HG02885 (cell line): ENCODE measurements around the gene CLEC16A.

Source experiments
- ATAC-seq: cut with Tn5 transposase; IDR thresholded peaks from one replicate; pipeline ENCODE4 v1.9.1; 2021; ENCODE audit warnings: mild to moderate bottlenecking; ENCODE audit not compliant: unreplicated experiment, poor library complexity

The CLEC16A gene

DNA sequence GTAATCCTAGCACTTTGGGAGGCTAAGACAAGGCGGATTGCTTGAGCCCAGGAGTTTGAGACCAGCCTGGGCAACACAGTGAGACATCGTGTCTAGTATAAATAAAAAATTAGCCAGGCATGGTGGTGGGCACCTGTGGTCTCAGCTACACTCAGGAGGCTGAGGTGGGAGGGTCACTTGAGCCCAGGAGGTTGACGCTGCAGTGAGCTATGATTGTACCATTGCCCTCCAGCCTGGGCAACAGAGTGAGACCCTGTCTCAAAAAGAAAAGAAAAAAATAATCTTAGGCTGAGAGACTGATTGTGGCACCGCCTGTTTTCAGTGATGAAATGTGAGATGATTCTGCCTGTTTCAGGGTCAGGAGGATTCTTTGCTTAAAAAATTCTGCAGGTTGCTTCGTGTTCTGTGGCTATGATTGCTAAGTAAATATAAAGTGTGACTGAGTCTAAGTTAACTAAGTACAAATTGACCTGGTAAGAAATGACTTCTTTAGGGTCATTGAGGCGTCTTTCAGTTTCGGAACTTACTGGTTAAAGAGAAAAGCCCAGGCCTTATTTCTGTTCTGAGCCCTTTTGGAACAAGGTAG lies 183.3 kb downstream of the CLEC16A start:
- no peak for ATAC-seq

DNA sequence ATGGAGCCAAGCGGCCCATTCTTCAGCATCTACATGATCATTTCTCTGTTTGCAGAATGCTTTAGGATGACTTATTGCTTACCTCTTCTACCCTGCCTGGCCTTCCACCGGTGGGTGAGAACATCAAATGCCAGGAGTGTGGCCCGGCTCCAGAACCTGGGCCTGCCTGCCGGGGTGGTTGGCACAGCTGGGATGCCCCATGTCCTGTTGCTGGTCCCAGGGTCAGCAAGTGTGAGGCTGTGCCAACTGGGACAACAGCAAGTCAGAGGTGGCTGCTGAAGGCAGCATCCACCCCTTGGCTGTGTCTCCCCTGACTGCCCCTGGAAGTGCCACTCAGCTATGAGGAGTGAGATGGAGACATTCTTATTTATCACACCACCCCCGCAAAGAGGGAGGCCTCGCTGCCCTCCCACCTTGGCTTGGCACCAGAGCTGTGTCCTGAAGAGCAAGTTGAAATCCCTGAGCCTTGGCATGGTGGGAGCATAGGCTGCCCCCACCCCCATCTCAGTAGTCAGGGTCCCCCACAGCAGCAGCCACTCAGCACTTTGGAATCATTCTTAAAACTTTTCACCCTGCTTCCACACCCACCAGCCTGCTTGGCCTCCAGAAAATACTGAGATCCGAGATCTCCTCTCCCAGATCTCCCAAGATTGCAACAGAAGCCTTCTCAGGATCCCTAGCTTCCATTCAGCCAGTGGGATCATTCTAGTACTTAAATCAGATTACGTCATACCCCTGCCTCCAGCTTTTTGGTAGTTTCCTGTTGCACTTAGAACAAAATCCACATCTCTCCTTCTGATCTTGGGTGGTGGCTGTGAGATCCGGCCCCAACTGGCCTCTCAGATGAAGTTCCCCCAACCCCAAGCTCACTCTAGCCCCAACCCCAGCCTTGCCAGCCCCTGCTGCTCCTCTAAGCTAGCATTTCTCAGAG lies 184.1 kb downstream of the CLEC16A start:
- ATAC-seq = no peak

DNA sequence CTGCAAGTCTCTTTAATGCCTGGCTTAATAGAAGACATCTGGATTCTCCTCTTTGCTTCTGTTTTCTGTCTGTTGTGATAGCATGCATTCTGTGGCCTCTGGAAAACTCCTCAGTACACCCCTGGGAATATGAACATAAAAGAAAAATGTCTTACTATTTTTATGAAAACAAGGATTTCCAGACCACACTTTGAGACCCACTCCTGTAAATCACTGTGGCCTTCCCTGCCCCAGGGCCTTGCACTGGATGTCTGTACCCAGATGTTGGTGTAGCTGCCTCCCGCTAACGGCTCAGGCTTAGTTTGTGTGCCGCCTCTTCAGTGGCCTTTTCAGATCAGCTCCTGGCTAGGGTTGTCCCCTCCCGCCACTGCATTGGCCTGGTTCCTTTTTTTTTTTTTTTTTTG lies 185.0 kb downstream of the CLEC16A start:
- no peak for ATAC-seq

DNA sequence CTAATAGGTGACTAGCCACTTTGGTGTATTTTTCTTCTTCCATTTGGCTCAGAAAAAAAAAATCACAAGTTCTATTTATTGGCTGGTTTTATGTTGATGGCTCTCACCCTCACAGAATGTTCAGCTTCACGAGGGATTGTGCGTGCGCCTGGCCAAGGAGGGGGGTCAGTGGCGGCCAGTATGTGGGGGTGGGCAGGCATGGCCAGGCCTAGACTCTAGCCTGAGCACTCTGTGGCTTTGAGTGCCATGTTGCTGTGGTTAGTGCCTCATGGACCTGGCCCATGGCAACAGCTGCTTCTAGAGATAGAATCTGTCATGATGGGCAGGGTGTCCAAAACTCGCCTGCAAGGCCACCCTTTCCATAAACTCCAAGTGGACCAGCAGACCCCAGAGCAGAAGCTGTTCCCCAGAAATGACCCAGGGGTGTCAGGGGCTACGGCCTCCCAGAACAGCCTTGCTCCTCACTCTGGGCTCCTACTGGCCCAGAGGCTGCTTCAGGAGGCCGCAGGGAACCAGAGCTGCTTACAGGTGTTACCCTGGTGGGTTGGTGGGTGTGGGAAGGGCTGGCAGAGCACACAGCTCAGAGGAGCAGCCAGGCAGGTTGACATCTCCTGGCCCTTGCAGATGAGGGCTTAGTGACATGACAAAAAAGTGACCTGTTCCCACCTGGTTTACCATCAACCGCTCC lies 186.8 kb downstream of the CLEC16A start:
- ATAC-seq = no peak

DNA sequence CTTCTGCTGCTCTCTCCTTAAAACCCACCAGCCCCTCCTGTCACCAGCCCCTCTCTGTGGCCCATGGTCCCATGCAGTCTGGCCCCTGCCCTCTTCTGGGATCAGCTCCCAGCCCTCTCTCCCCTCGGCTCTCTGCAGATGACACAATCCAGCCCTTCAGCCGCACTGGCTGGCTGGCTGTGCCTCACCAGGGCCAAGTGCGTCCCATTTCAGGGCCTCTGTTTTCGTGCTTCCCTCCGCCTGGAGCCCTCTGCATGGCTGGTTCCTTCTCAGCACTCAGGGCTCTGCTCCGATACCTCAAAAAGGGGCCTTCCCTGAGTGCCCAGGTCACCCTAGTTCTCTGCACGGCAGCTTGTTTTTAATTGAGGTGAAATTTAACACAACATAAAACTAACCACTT lies 187.3 kb downstream of the CLEC16A start:
- no peak for ATAC-seq

DNA sequence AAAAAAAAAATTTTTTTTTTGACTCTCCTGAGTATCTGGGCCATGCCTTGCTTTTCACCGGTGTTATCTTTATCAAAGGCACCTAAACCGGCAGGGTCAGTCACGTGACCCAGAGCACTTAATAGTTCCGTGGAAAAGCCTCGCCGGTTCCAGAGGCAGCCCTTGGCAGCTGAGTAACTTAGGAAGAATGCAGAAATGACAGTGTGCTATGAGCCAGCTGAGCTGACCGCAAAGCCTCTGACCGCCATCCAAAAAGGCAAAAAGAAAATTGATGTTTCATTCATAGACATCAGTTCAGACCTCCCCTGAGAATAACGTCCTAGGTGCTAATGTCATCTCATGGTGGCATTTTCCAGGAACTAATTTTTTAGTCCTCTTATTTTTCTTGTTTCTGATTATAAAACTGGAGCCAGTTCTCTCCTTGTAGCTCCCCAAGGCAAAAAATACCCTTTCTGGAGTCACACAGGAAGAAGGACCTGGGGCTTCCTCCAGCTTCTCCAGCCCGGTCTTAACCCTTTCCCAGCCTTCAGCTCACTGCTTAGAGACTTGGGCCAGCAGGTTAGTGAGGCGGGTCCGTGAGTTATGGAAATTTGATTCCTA lies 189.1 kb downstream of the CLEC16A start:
- no peak for ATAC-seq

DNA sequence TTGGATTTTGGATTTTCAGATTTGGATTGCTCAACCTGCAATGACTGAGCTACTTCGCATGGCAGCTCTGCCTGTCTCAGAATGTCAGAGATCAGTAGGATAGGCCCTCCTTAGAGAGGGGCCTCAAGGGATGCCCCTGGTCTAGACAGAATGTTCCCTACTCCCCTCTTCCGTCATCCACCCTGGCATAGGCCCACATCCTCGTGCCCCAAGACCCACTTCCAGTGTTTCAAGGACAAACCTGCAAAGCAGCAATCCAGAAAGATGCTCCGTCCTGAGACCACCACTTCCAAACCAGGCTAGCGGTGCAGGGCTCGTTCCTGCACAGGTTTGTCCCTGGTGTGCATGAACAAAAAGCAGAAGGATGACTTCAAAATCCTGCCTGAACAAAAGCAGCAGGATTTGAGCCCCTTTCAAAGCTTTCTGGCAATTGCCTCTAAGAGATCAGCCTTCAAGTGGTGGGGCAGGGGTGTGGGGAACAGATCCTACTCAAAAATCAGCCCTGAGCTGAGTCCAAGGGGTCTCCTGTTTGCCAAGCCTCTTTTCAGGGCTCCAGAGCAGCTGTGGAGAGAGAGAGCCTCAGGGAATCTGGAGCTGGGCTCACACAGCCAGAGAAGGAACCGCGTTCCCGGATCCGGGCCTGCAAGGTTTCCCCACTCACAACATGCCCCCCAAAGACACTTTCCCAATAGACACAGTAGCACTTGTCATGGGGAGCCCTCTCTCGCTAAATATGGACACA lies 190.5 kb downstream of the CLEC16A start:
- no peak for ATAC-seq

DNA sequence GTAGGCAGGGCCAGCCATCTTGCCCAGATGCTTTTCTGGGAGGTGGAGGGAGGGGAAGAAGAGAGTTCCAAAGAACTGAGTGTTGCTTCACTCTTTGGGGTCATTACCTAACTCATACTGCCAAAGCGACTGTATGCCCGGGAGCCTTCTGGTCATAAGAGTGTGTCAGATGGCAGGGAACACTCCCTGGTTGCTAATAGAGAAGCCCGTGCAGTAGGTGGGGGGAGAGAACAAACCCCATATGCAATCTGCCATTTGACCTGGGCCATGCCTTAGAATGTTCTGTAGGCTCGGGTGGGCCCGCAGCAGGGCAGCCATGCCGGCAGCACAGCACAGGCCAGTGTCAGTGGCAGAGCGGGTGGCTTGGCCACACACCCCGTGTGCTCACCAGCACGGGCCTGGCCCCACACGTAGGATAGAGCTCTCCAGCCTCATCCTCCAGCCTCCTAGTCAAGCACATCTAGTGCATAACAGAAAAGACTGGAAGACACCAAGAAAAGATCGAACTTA lies 191.2 kb downstream of the CLEC16A start:
- no peak for ATAC-seq

DNA sequence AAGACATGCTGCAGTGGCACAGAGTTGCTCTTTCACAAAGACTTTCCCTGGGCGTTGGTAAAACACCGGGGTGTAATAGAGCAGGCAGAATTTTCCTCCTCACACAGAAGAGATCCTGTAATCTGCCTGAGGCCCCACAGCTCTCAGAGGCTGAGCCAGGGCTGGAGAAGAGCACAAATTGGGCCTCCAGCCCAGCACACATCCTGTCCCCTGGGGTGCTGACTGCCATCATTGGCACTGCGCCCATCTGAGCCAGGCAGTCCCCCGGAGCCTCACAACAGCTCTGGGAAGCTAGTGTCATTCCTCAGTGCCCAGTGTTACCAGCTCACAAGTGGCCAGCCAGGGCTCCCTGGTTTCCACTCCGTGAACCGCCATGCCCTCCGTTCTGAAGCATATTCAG lies 192.2 kb downstream of the CLEC16A start:
- ATAC-seq = no peak

DNA sequence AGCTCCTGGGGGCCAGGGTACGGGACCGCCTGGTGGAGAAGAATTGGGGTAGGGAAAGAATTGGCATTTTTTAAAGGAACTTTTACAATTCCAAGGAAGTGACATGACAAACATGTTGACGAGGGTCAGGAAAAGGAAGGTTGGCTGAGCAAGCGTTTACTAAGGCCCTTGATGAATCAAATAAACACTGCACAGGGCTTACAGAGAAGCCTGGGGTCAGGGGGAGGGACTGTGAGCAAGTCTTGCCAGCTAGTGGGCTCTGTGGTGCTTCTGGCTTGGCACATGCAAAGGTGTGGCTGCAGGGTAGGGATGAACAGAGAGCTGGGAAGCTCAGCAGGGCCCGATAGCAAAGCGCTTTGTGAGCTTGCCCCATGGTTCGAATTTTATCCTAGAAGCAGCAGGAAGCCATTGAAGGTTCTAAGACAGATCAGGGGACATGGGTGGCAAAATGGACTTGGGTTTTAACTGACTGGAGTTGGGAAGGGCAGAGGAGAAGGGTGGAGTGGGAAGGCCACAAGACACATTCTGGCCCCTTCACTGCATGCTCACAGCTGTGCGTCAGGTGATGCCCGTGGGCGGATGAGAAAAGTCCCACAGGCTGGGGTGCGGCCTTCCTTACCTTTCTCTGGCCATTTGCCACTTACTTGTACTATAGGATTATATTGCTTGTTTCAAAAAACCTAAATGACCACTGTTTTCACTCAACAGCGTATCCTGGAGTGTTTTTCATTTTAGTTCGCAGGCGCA lies 193.8 kb downstream of the CLEC16A start:
- ATAC-seq = no peak

DNA sequence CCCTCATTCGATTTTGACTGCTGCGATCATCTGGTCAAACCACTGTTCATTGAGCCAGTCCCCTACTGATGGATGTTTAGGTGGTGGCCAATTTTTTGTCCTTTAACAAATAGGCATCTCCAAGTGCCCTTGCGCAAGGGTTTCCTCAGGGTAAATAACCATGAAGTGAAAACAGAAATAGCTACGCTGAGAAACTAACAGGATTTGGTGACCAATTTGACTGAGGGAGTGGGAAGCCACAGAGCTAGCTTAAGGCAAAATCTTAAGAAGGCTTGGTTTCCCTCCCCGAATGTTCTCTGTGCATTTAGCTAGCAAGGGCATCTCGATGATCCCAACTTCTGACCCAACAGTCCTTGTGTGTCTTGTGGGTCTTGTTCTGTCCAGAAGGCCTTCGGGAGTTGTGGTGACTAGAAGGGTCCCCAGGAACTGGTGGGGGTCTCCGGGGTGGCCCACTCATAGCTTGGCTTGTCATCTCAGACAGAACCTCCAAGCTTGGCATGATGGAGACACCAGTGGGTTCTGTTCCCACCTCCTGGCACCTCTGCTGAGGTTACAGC lies 194.5 kb downstream of the CLEC16A start:
- no peak for ATAC-seq

DNA sequence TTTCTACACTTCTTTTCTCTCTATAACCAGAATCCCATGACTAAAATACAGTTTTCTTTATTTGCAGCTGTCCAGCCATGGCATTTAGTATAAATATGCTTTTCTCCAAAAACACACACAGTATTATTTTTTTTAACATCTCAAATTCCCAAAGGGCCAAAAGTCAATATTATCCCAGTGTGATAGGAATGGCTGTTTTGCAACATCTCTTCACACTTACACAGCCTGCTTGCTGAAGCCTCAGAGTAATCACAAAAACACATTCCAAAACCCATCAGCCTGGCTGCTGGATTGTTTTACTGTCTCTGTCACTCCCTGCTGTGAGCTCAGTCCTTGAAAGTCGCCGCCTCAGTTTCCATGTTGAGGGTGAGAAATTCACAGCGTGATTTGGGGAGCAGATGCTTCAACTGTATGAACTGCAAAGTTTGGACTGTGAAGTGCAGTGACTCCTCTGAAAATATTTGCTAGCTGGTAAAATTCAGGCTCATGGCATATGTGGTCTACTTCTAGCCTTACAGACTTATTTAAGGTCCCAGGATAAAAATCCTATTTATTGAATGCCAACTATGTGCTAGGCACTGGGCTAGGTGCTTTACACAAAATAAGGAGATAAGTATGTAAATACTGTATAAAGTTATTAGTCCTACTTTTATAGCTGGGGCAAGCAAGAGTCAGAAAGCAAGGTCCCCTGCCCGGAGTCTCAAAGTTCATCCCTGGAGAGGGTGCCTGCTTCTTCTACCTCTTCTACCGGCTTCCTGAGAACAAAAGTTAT lies 195.1 kb downstream of the CLEC16A start:
- ATAC-seq = no peak

DNA sequence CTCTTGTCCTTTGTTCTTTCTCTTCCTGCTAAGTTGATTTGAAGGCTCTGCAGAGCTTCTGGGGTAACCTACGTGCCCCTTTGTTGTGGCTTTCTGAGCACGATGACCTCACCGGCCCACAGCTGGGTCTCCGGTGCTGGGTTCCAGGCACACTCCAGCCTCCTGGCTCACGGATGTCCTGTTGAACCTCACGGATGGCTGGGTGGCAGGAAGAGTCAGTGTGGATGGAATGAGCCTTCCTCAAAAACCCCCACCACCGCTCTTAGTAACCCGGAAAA lies 195.7 kb downstream of the CLEC16A start:
- no peak for ATAC-seq

DNA sequence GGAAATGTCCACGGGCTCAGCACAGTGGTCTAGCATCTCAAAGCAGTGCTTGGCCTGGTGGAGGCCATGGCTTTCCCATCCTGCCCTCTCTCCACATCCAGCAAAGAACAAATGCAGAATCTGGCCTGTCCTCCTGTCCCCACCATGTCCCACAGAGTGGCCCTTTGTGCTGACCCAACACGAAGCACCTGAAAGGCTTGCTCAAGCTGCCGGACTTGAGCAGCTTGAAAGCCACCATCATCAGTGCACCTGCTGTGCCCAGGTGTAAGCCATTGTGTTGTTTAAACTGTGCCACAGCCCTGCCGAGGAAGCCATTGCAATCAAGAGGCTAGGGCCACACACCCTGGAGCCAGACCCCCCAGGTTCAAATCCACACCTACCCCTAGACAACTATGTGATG lies 196.1 kb downstream of the CLEC16A start:
- ATAC-seq = no peak

DNA sequence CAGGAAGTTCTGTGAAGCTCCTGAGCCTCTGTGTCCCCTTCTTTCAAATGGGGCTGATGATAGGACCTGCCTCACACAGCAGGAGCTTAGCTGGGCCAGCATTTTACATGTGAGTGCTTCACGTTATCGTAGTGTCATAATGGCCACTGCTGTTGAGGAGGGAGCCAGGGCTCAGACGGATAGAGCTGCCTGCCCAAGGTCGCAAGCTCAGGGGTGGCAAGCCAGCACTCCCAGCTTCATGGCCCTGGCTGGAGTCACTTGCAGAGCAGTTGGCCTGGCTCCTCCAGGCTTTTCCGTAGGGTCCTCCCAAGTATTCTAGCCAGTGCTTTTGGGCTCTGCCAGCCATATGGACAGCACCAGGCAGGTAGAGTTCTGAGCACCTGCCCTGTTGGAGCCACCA lies 196.5 kb downstream of the CLEC16A start:
- ATAC-seq = no peak

DNA sequence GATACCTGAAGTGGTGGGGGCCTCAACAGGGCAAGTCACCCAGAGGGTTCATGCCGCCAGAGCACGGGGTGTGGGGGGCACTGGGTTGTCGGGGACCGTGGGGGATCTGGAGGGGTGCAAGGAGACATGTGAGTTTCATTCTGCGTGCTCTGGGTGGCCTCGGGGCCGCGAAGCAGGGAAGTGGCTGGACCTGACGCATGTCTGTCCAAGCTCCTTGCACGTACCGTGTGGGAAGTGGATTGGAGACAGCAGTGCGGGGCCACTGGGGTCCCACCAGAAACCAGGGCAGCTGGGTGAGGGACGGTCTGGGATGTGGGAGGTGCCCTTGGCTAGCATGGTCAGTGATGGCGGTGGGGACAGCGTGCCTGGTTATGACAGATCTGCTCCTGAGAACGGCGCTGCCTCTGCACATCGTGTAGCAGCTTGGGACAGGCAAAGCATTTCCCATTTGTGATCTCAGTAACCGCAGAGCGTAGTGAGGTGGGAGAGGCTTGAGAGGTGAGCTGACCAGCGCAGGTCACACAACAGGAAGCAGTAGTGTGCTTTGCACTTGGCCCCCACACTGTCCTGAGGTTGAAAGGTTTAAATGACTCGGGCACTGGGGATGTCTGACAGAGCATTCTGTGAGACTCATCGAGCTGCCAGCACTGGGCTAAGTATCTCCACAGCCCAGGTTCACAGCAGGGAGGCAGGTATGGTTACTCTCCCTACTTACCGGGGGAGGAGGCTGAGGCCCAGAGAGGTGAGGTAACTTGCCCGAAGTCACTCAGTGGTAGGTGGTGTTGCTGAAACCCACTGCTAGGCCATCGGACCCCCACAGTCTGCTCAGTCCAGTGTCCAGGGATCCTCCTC lies 197.3 kb downstream of the CLEC16A start:
- no peak for ATAC-seq

DNA sequence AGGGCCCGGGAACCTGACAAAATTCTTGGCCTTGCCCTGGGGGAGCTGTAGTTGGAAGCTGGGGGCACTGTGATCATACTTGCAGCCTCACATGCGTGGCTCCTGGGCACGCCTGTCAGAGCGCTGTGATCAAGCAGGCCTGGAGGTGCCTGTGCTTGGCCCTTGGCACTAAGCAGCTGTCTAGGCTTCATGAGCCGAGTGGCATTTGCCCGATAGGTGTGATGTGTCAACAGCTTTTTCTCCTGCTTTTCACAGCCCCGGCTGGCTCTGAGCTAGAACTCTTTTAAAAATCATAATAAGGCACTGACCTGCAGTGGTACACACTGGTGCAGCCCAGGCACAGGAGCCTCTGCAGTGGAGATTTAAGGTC lies 197.9 kb downstream of the CLEC16A start:
- ATAC-seq = no peak

DNA sequence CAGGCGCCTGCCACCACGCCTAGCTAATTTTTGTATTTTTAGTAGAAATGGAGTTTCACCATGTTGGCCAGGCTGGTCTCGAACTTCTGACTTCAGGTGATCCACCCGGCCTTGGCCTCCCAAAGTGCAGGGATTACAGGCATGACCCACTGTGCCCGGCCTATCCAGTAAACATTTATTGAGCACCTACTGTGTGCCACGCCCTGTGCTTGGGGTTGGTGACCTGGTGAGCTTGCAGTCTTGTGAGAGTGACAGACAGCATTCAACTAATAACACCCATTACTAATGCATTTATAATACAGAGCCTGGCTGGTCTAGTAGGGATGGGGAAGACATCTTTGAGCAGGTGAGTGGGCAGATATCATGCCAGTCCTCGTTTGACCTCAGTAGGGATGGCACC lies 198.6 kb downstream of the CLEC16A start:
- ATAC-seq = no peak
